ENCODE measurements around the gene TPCN2. TPM values are rescaled to one million over a fixed set of nuclear protein-coding genes. Genes with fewer than 3 reads are reported as not detected.

Gene TPCN2
- polyA plus RNA-seq, 1 donor from 2014 or later = 14.2 TPM

DNA sequence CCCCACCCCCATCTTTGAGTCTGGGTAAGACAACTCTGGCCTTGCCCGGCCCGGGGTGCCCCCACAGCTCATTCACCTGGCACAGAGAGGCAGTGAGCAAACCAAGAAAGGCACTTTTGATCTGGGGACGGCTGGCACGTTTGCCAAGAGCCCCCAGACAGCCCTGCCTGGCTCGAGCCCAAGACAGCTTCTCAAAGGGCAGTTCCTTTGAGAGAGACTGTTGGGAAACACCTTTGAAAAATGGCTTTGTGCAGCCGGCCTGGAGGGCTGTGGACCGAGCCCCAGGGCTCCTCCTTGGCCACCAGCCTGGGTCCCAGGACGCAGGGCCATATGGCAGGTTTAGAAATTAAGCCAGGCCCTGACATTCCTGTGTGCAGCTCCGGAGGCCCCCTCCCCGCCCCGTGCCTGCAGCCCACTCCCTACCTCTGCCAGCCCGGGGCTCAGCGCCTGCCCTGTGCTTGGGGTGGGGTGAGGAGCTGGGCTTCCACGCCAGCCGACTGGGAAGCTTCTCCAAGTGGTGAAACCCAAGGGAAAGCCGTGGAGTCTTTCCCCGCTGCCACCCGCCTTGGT, 56.8 kb downstream of the TPCN2 start (continued):
- TF ChIP-seq TAF1 (IDR thresholded peaks at IDR 0.05; ENCODE audit: low read depth) = no peak

DNA sequence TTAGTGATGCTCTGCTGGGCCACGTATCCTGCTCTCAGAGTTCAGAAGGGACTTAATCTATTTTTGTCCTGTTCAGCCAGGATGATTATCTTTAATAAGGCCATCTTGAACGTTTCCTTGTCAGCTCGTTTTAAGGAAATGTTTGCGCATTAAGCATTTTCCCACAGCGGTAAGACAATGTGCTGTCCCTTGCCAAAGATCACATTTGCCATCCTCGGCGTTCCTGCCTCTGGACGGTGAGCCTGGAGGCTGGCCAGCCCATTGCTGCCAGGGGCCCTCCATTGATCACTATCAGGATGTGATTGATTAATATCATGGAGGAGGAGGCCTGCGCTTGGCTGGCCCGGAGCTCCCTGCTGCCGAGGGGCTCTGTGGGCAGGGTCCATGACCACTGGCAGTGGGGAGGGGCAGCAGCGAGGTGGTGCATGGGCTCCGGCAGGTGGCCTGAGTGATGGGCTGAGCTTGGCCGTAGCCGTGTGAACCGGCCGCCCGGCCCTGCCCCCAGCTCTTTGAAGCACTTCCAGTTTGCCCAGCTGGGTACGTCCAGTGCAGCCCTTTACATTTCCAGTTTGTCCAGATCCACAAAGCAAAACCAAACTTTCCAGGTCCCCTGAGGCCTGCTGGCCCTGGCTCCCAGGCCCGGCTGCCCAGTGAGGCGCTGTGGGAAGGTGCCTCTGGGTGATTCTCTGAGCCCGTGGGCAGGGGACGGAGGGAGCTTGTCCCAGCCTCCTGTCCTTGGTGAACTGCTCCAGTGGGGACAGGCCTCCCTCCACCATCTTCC, 57.5 kb downstream of the TPCN2 start:
- H2AFZ ChIP-seq (ENCODE audit: low read depth, low read length) = no peak overlapping the region
- H3K9me3 ChIP-seq (ENCODE audit: low read length) = no peaks in the 10 kb centered on the region
- H3K9me2 ChIP-seq (ENCODE audit: insufficient read depth, low read length) = no peaks in the 10 kb centered on the region
- no peaks in the 10 kb centered on the region for H3K79me2 ChIP-seq (replicated peaks; ENCODE audit: insufficient read depth, low read length)
- H3F3A ChIP-seq (ENCODE audit: insufficient read depth, low read length, poor library complexity, severe bottlenecking) = no peaks in the 10 kb centered on the region
- H3K36me3 ChIP-seq (ENCODE audit: insufficient read depth, low read length) = no peaks in the 10 kb centered on the region
- TF ChIP-seq RAD21 (conservative IDR thresholded peaks at IDR 0.05) (no peak), TAF1 (IDR thresholded peaks at IDR 0.05; ENCODE audit: low read depth) (no peak), MXI1 (conservative IDR thresholded peaks at IDR 0.05; ENCODE audit: poor library complexity, severe bottlenecking) (no peak), POLR2AphosphoS5 (IDR thresholded peaks at IDR 0.05) (no peak), EZH2 (IDR thresholded peaks at IDR 0.05; ENCODE audit: borderline replicate concordance, insufficient read depth, low read length, poor library complexity, severe bottlenecking) (no peak), SMC3 (conservative IDR thresholded peaks at IDR 0.05; ENCODE audit: poor library complexity) (no peak), EP300 (conservative IDR thresholded peaks at IDR 0.05; ENCODE audit: poor library complexity, severe bottlenecking) (no peak)
- TF ChIP-seq, protein P1, sequence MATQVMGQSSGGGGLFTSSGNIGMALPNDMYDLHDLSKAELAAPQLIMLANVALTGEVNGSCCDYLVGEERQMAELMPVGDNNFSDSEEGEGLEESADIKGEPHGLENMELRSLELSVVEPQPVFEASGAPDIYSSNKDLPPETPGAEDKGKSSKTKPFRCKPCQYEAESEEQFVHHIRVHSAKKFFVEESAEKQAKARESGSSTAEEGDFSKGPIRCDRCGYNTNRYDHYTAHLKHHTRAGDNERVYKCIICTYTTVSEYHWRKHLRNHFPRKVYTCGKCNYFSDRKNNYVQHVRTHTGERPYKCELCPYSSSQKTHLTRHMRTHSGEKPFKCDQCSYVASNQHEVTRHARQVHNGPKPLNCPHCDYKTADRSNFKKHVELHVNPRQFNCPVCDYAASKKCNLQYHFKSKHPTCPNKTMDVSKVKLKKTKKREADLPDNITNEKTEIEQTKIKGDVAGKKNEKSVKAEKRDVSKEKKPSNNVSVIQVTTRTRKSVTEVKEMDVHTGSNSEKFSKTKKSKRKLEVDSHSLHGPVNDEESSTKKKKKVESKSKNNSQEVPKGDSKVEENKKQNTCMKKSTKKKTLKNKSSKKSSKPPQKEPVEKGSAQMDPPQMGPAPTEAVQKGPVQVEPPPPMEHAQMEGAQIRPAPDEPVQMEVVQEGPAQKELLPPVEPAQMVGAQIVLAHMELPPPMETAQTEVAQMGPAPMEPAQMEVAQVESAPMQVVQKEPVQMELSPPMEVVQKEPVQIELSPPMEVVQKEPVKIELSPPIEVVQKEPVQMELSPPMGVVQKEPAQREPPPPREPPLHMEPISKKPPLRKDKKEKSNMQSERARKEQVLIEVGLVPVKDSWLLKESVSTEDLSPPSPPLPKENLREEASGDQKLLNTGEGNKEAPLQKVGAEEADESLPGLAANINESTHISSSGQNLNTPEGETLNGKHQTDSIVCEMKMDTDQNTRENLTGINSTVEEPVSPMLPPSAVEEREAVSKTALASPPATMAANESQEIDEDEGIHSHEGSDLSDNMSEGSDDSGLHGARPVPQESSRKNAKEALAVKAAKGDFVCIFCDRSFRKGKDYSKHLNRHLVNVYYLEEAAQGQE (IDR thresholded peaks at IDR 0.05; ENCODE audit: borderline replicate concordance) = no peak
- TF ChIP-seq, protein P2, sequence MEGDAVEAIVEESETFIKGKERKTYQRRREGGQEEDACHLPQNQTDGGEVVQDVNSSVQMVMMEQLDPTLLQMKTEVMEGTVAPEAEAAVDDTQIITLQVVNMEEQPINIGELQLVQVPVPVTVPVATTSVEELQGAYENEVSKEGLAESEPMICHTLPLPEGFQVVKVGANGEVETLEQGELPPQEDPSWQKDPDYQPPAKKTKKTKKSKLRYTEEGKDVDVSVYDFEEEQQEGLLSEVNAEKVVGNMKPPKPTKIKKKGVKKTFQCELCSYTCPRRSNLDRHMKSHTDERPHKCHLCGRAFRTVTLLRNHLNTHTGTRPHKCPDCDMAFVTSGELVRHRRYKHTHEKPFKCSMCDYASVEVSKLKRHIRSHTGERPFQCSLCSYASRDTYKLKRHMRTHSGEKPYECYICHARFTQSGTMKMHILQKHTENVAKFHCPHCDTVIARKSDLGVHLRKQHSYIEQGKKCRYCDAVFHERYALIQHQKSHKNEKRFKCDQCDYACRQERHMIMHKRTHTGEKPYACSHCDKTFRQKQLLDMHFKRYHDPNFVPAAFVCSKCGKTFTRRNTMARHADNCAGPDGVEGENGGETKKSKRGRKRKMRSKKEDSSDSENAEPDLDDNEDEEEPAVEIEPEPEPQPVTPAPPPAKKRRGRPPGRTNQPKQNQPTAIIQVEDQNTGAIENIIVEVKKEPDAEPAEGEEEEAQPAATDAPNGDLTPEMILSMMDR (IDR thresholded peaks at IDR 0.05; ENCODE audit: poor library complexity, severe bottlenecking) = no peak
- no peak overlapping the region for H3K4me2 ChIP-seq (ENCODE audit: low read length)
- H3K9ac ChIP-seq (ENCODE audit: low read length) = no peak overlapping the region
- H3K27me3 ChIP-seq (ENCODE audit: insufficient read depth, low read depth, low read length) = no peaks in the 10 kb centered on the region
- H3K27ac ChIP-seq (ENCODE audit: low read length) = no peak overlapping the region
- no peaks in the 10 kb centered on the region for H4K20me1 ChIP-seq (ENCODE audit: insufficient read depth)
- H3K4me3 ChIP-seq (ENCODE audit: low read length) = no peak overlapping the region

DNA sequence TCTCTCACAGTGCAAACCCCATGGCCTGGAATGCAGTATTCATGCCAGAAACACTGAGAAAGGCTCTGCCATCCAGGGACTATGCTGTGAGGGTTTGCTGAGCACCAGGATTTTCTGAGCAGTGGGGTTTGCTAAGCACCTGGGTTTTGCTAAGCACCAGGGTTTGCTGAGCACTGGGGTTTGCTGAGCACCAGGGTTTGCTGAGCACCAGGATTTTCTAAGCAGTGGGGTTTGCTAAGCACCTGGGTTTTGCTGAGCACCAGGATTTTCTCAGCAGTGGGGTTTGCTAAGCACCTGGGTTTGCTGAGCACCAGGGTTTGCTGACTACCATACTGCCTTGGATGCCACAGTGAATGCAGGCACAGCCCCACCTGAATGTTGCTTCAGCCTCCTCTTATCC, 58.7 kb downstream of the TPCN2 start:
- H3K9me2 ChIP-seq (ENCODE audit: insufficient read depth, low read length) = no peaks in the 10 kb centered on the region
- no peaks in the 10 kb centered on the region for H3K9me3 ChIP-seq (ENCODE audit: low read length)
- no peaks in the 10 kb centered on the region for H3K36me3 ChIP-seq (ENCODE audit: insufficient read depth, low read length)
- no peak overlapping the region for H3K4me2 ChIP-seq (ENCODE audit: low read length)
- H3K4me3 ChIP-seq (ENCODE audit: low read length) = no peak overlapping the region
- H3K27ac ChIP-seq (ENCODE audit: low read length) = no peak overlapping the region
- H3F3A ChIP-seq (ENCODE audit: insufficient read depth, low read length, poor library complexity, severe bottlenecking) = no peaks in the 10 kb centered on the region
- H3K27me3 ChIP-seq (ENCODE audit: insufficient read depth, low read depth, low read length) = no peaks in the 10 kb centered on the region
- no peaks in the 10 kb centered on the region for H4K20me1 ChIP-seq (ENCODE audit: insufficient read depth)
- H3K79me2 ChIP-seq (replicated peaks; ENCODE audit: insufficient read depth, low read length) = no peaks in the 10 kb centered on the region
- no peak overlapping the region for H2AFZ ChIP-seq (ENCODE audit: low read depth, low read length)
- TF ChIP-seq MXI1 (conservative IDR thresholded peaks at IDR 0.05; ENCODE audit: poor library complexity, severe bottlenecking) (no peak), RAD21 (conservative IDR thresholded peaks at IDR 0.05) (no peak), EP300 (conservative IDR thresholded peaks at IDR 0.05; ENCODE audit: poor library complexity, severe bottlenecking) (no peak), POLR2AphosphoS5 (IDR thresholded peaks at IDR 0.05) (no peak), TAF1 (IDR thresholded peaks at IDR 0.05; ENCODE audit: low read depth) (no peak), SMC3 (conservative IDR thresholded peaks at IDR 0.05; ENCODE audit: poor library complexity) (no peak), EZH2 (IDR thresholded peaks at IDR 0.05; ENCODE audit: borderline replicate concordance, insufficient read depth, low read length, poor library complexity, severe bottlenecking) (no peak)
- TF ChIP-seq, protein P2 (IDR thresholded peaks at IDR 0.05; ENCODE audit: poor library complexity, severe bottlenecking) = no peak
- TF ChIP-seq, protein P1 (IDR thresholded peaks at IDR 0.05; ENCODE audit: borderline replicate concordance) = no peak
- H3K9ac ChIP-seq (ENCODE audit: low read length) = no peak overlapping the region

Data from neural cell (in vitro differentiated cells).